Gastroesophageal sphincter (tissue), 4 donors: Measurements from ENCODE around the gene MMEL1. TPM values are rescaled to one million over a fixed set of nuclear protein-coding genes. Genes with fewer than 3 reads are reported as not detected.
"Not testable (repeated sequence)": the region's sequence is repeated elsewhere in the genome, so short reads cannot be mapped to it uniquely, and the experiment has no call there.

ENCODE experiments used
- ATAC-seq: fragments of 150-250 bp; one replicate; pipeline ENCODE4 v1.9.1; 2016; ENCODE audit warnings: mild to moderate bottlenecking, moderate library complexity
- H3K27ac ChIP-seq, 4 donors: fragments of 200-600 bp; sonication (generic) in 3 of 4; 1 replicate in 3 of 4; 2 replicates in 1 of 4; pipeline ENCODE4 v1.5.1; 2016 to 2019
- H3K27me3 ChIP-seq: fragments of 200-600 bp; sonication (generic); one replicate; pipeline ENCODE4 v1.5.1; 2019
- H3K36me3 ChIP-seq, 2 donors: fragments of 200-600 bp; sonication (generic); one replicate each; pipeline ENCODE4 v1.5.1; 2019; ENCODE audit warnings: control low read depth in 1 of 2
- H3K4me1 ChIP-seq, 3 donors: fragments of 200-600 bp; sonication (generic); 1 replicate in 2 of 3; 2 replicates in 1 of 3; pipeline ENCODE4 v1.5.1; 2016 to 2019; ENCODE audit warnings: control low read depth in 2 of 3
- H3K4me3 ChIP-seq, 2 donors: fragments of 200-600 bp; sonication (generic); one replicate each; pipeline ENCODE4 v1.5.1; 2019; ENCODE audit warnings: mild to moderate bottlenecking in 1 of 2, moderate library complexity in 1 of 2
- H3K9me3 ChIP-seq, 3 donors: fragments of 200-600 bp; sonication (generic); one replicate each; pipeline ENCODE4 v1.5.1; 2017 to 2019; ENCODE audit warnings: control low read depth in 2 of 3
- EP300 ChIP-seq: sonication (generic); formaldehyde crosslinking; IDR thresholded peaks from one replicate; pipeline ENCODE4 v1.6.1; 2017; ENCODE audit warnings: antibody characterized with exemption, mild to moderate bottlenecking
- POLR2A ChIP-seq, 2 donors: fragments of 450-650 bp; IDR thresholded peaks; one replicate each; pipeline ENCODE4 v1.6.1; 2017; ENCODE audit warnings: antibody characterized with exemption in 2 of 2, mild to moderate bottlenecking in 2 of 2, moderate library complexity in 1 of 2
- POLR2AphosphoS5 ChIP-seq: sonication (generic); formaldehyde crosslinking; IDR thresholded peaks from one replicate; pipeline ENCODE4 v1.6.1; 2017; ENCODE audit warnings: antibody characterized with exemption
- WGBS, 2 donors: methylation state at CpG; one replicate each; pipeline ENCODE4 v1.1.5; 2018; ENCODE audit warnings: low coverage in 1 of 2; 5-methylcytosine and 5-hydroxymethylcytosine counted together
- total RNA-seq, 4 donors: library from RNA; depleted of rRNA; stranded (reverse); fragments of >200 nt; gene quantifications; one replicate each; pipeline ENCODE4 v1.1.0, GENCODE V29; 2016
- TF ChIP-seq, protein P1 (sequence below), 4 experiments: fragments of 200-600 bp in 2 of 4; fragments of 450-650 bp in 2 of 4; sonication (generic) in 1 of 4; IDR thresholded peaks; one replicate each; pipeline ENCODE4 v1.5.1; 2017 to 2019; ENCODE audit warnings: antibody characterized with exemption in 4 of 4, mild to moderate bottlenecking in 2 of 4, moderate library complexity in 2 of 4

MMEL1 gene
- total RNA-seq, 4 donors from 2014 or later = 1.4 to 3.9 (median 2.1) TPM; not detected in 1

DNA sequence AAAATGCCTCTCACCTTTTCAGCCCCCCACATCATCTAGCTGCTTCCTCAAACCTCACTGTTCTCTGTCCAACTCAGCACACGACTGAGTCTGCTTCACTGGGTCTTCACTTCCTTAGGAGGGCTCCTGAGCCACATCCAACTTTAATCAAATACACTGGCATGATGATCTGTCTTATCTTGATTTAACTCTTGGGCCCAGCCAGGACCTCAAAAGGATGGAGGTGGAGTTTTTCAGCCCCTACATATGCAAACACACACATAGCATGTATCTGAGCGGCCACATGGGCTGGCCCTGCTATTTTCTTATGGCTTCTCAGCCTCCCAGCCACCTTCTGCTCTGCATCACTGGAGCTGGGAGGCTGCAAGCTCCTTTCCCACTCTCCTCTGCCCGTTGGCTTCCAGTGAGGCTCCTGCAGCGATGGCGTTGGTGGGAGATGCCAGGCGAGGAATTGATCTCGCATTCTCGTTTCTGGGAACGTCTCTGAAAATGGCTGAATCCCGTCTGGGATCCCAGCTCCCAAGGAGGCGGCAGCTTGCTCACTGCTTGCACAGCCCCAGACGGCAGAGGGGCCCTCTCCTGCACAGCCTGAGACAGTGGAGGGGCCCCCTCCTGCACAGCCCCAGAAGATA, 48.0 kb downstream of the MMEL1 start:
- WGBS, 2 donors = 20 to 40% methylated on average over 1 to 2 of the region's 12 CpGs
- Histone ChIP-seq H3K4me1 (peaks cover 0 to 42% (median 25%) of the 10 kb centered on the region in 3 donors), H3K4me3 (peak overlapping the region; percentile 80 to 94), H3K36me3 (peaks cover 0 to 14% of the 10 kb centered on the region in 2 donors), H3K9me3 (no peaks in the 10 kb centered on the region), H3K27ac (peak overlapping the region; percentile 93 to 100 (median 98)), H3K27me3 (peaks cover 14% of the 10 kb centered on the region)
- no peak for TF ChIP-seq POLR2AphosphoS5
- TF ChIP-seq, protein P1, sequence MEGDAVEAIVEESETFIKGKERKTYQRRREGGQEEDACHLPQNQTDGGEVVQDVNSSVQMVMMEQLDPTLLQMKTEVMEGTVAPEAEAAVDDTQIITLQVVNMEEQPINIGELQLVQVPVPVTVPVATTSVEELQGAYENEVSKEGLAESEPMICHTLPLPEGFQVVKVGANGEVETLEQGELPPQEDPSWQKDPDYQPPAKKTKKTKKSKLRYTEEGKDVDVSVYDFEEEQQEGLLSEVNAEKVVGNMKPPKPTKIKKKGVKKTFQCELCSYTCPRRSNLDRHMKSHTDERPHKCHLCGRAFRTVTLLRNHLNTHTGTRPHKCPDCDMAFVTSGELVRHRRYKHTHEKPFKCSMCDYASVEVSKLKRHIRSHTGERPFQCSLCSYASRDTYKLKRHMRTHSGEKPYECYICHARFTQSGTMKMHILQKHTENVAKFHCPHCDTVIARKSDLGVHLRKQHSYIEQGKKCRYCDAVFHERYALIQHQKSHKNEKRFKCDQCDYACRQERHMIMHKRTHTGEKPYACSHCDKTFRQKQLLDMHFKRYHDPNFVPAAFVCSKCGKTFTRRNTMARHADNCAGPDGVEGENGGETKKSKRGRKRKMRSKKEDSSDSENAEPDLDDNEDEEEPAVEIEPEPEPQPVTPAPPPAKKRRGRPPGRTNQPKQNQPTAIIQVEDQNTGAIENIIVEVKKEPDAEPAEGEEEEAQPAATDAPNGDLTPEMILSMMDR (IDR thresholded peaks at IDR 0.05) = no peak
- no peak for TF ChIP-seq POLR2A (IDR thresholded peaks at IDR 0.05)
- TF ChIP-seq EP300 = no peak
- ATAC-seq = no peak

DNA sequence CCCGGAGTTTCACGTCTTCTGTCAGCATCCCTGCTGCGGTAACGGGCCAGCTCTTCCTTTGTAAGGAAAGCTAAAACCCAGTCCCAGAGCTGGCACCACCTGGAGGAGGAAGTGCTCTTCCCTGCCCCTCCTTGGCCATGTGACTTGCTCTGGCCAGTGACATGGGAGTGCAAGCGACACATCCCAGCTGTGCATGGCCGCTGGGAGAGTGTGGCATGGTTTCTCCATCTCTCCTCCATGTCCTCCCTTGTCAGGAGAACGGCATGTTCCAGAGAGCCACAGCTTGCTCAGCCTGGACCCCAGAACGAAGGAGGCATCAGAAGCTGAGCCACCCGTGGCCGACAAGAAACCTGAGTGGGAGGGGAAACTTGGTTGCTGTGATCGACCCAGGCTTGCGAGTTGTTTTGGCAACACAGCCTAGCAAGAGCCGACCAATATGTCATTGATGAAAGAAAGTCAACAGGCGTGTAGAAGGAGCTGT, 48.9 kb downstream of the MMEL1 start:
- Histone ChIP-seq H3K4me1 (peaks cover 0 to 42% (median 25%) of the 10 kb centered on the region in 3 donors), H3K9me3 (no peaks in the 10 kb centered on the region), H3K27me3 (peaks cover 23% of the 10 kb centered on the region), H3K4me3 (no peak overlapping the region), H3K27ac (peak overlapping the region in 2 of 4 donors; percentile 99 to 100), H3K36me3 (peaks cover 0 to 5% of the 10 kb centered on the region in 2 donors)
- WGBS, 2 donors = 28 to 37% methylated on average over 5 to 6 of the region's 14 CpGs
- ATAC-seq = no peak
- no peak for TF ChIP-seq POLR2A (IDR thresholded peaks at IDR 0.05)
- TF ChIP-seq POLR2AphosphoS5 = peak; percentile 8
- TF ChIP-seq, protein P1 (IDR thresholded peaks at IDR 0.05) = no peak

DNA sequence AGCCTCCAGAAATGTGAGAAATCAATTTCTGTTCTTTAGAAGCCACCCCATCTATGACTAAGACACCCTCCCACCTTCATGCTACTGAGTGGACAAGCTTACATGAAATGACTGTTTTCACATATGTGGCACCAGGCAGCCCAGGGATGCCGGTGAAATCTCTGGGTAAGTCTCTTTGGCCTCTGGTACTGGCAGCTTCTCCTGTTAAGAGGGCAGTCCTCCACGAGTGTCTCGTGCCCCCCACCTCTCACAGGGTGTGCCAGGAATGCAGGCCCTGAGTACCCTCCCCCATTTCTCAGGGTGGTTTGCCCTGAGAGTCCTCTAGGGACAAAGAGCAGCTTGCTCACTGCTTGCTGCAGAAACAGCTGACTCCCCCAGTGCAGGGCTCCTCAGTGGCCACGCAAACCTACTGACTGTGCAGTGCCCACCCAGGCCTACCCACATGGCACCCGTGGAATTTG, 49.5 kb downstream of the MMEL1 start:
- no peaks in the 10 kb centered on the region for H3K36me3 ChIP-seq
- WGBS, 2 donors = 61% methylated on average over 3 of the region's 5 CpGs; no CpG with 5 or more reads in 1 of the 2 donors
- H3K27me3 ChIP-seq = peaks cover 28% of the 10 kb centered on the region
- H3K9me3 ChIP-seq = no peaks in the 10 kb centered on the region
- no peak for TF ChIP-seq EP300
- TF ChIP-seq POLR2AphosphoS5 = no peak
- ATAC-seq = no peak
- H3K4me1 ChIP-seq = peaks cover 0 to 41% (median 25%) of the 10 kb centered on the region in 3 donors
- no peak overlapping the region for H3K27ac ChIP-seq
- no peak overlapping the region for H3K4me3 ChIP-seq

DNA sequence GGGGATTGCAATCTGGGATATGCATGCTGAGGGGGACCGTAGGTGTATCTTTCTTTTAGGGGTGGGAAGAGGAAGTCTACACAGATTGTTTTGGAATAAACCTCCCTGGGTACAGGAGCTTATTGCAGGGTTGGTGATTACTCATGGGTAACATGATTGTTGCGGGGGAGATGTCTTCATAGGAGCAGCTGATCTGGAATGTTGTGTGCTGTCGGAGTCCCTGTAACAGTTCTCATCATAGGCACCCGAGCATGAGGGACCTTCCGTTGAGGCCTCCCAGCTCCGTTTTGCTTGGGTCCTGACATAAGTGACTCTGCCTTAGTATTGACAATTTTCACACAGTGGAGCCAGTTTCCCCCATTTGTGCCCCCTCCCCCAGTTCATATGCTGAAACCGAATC, 50.4 kb downstream of the MMEL1 start:
- peaks cover 38% of the 10 kb centered on the region for H3K27me3 ChIP-seq
- TF ChIP-seq EP300 (no peak), POLR2AphosphoS5 (no peak)
- no peaks in the 10 kb centered on the region for H3K36me3 ChIP-seq
- no peak for ATAC-seq
- peaks cover 0 to 36% (median 18%) of the 10 kb centered on the region in 3 donors for H3K4me1 ChIP-seq
- WGBS, 2 donors = 67 to 68% methylated on average over 6 to 7 of the region's 7 CpGs
- no peak overlapping the region for H3K27ac ChIP-seq
- no peaks in the 10 kb centered on the region for H3K9me3 ChIP-seq
- H3K4me3 ChIP-seq = no peak overlapping the region

DNA sequence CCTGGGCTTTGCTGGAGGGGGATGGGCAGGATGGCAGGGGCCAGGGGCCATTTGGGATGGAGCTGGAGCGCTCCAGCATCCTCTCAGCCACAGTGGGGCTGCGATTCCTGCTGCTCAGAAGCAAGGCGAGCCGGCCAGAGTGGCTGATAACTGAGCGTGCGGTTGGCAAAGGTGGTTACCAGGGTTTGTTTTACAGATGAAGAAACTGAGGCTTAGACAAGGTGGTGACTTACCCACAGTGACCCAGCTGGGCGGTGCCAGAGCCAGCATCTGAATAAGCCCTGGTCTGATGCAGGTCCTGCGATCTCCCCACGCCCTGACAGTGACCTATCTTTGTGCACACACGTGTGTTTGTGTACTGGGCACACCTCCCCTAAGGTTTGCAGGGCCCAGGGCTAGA, 52.1 kb downstream of the MMEL1 start:
- no peaks in the 10 kb centered on the region for H3K36me3 ChIP-seq
- ATAC-seq = no peak
- no peak overlapping the region for H3K27ac ChIP-seq
- no peak for TF ChIP-seq POLR2A (IDR thresholded peaks at IDR 0.05)
- TF ChIP-seq, protein P1 (IDR thresholded peaks at IDR 0.05) = no peak
- TF ChIP-seq POLR2AphosphoS5 = no peak
- TF ChIP-seq EP300 = no peak
- peaks cover 53% of the 10 kb centered on the region for H3K27me3 ChIP-seq
- no peak overlapping the region for H3K4me3 ChIP-seq
- H3K9me3 ChIP-seq = no peaks in the 10 kb centered on the region
- WGBS, 2 donors = 100% methylated on average over 1 of the region's 10 CpGs; no CpG with 5 or more reads in 1 of the 2 donors
- peaks cover 0 to 38% (median 24%) of the 10 kb centered on the region in 3 donors for H3K4me1 ChIP-seq

DNA sequence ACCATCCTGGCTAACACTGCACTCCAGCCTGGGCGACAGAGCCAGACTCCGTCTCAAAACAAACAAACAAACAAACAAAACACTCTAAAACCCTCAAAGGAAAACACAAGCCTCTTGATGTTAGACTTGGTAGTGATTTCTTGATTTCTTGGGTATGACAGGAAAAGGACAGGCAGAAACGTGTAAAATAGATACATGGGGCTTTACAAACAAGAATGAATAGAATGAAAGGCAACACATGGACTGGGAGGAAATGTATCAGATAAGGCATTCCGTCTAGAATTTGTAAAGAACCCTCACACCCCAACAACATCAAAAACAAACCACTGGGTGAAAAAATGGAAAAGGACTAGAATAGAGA, 54.1 kb downstream of the MMEL1 start:
- 29 to 35% methylated on average over 1 to 2 of the region's 4 CpGs for WGBS, 2 donors
- Histone ChIP-seq H3K36me3 (no peaks in the 10 kb centered on the region), H3K4me3 (no peak overlapping the region), H3K27me3 (peaks cover 69% of the 10 kb centered on the region), H3K27ac (peak overlapping the region in 3 of 4 donors; percentile 66 to 80 (median 68)), H3K9me3 (peaks cover 0 to 7% (median 0%) of the 10 kb centered on the region in 3 donors), H3K4me1 (peaks cover 0 to 23% (median 10%) of the 10 kb centered on the region in 3 donors)
- ATAC-seq = no peak
- TF ChIP-seq, protein P1 (IDR thresholded peaks at IDR 0.05) = no peak
- TF ChIP-seq POLR2A (IDR thresholded peaks at IDR 0.05) (no peak), EP300 (no peak), POLR2AphosphoS5 (no peak)

DNA sequence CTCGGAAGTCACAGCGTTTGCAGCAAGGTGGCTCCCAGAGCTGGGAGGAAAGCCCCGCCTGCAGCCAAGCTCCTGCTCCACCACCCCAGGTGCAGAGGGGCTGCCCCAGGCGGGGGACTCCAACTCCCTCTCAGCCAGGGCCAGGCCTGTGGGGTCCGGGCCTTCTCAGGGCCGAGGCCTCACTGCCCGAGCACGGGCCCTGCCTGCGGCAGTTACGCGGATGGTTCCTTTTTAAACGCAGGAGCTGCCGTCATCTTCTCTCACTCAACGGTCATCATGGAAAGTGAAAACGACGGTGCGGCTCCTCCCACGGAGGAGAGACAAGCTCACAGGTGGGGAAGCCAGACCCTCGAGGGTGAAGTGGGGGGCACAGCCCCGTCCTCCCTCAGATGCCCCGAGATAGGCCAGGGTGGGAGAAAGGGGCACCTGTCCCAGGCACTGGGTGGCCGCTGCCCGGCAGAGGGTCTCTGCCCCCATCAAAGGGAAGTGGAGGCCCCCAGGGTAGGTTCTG, 55.2 kb downstream of the MMEL1 start:
- WGBS, 2 donors = 33 to 66% methylated on average over 1 to 3 of the region's 23 CpGs
- peak overlapping the region in 3 of 4 donors; percentile 66 to 80 (median 68) for H3K27ac ChIP-seq
- H3K4me1 ChIP-seq = peaks cover 0 to 17% (median 9%) of the 10 kb centered on the region in 3 donors
- ATAC-seq, H3K36me3 ChIP-seq: not testable (repeated sequence)
- peak overlapping the region in 1 of 2 donors; percentile 19 for H3K4me3 ChIP-seq
- peaks cover 0 to 16% (median 0%) of the 10 kb centered on the region in 3 donors for H3K9me3 ChIP-seq
- peaks cover 79% of the 10 kb centered on the region for H3K27me3 ChIP-seq
